Measurements from ENCODE around the gene TIGAR. TPM values are rescaled to one million over a fixed set of nuclear protein-coding genes. Genes with fewer than 3 reads are reported as not detected.

The TIGAR gene
- total RNA-seq, 1 experiment from 2014 or later = 27.5 TPM

DNA sequence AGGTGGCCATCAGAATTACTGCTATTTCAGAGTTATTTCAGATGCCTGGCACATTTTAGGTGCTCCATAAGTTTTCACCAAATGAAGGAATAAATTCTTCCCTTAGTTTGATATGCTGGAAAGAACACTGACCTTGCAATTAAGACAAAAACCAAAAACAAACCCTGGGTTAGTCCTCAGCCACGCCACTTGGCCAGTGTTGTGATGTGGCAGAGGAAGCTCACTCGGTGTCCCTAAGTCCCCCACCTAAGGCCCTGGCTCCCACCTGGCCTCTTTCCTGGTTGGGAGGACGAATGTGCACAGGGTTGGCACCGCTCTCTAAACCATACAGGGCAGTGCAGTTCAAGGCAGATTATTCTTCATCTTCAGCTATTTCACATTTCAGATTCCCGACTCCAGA is 72.2 kb downstream of the TIGAR start:
- H3K23ac ChIP-seq (ENCODE audit: insufficient read length, low read depth, low read length) = no peak overlapping the region
- H3K79me2 ChIP-seq (ENCODE audit: insufficient read depth, low read length) = no peaks in the 10 kb centered on the region
- H3K27me3 Mint-ChIP-seq (ENCODE audit: low read depth) = peaks cover 11% of the 10 kb centered on the region
- H3K79me1 ChIP-seq (ENCODE audit: insufficient read depth, low read depth, low read length, poor library complexity, severe bottlenecking) = no peaks in the 10 kb centered on the region
- no peak overlapping the region for H3K18ac ChIP-seq (ENCODE audit: insufficient read length, low read depth, low read length)
- H3K36me3 Mint-ChIP-seq (ENCODE audit: insufficient read depth in 1 of 3, low read depth in 3 of 3) = peaks cover 0 to 2% (median 0%) of the 10 kb centered on the region in 3 experiments; a peak in 1 of 7 replicates
- DNase-seq = no peak
- no peak overlapping the region for H2BK120ac ChIP-seq (ENCODE audit: low read depth, low read length, poor library complexity, severe bottlenecking)
- H3K27ac ChIP-seq (ENCODE audit: insufficient read length, low read depth, low read length) = no peak overlapping the region
- no peak overlapping the region for H3K56ac ChIP-seq (ENCODE audit: insufficient read length, low read depth, low read length)
- H4K91ac ChIP-seq (ENCODE audit: insufficient read length, low read depth, low read length) = no peak overlapping the region
- no peak overlapping the region; the same call in 1 of the 2 replicates for H3K14ac ChIP-seq (ENCODE audit: insufficient read depth, low read length)
- H3K23me2 ChIP-seq (ENCODE audit: insufficient read length, low read depth, low read length, poor library complexity, severe bottlenecking) = no peaks in the 10 kb centered on the region
- H3K4me3 Mint-ChIP-seq = no peak overlapping the region
- H3K4me1 Mint-ChIP-seq = no peaks in the 10 kb centered on the region
- H3K27ac Mint-ChIP-seq = no peak overlapping the region
- H2BK20ac ChIP-seq (ENCODE audit: low read depth, low read length, poor library complexity, severe bottlenecking) = no peak overlapping the region
- H3T11ph ChIP-seq (ENCODE audit: low read length) = no peak overlapping the region
- H3K4me1 ChIP-seq (ENCODE audit: insufficient read depth, low read length) = no peaks in the 10 kb centered on the region
- H2BK15ac ChIP-seq (ENCODE audit: low read depth, low read length) = no peak overlapping the region
- TF ChIP-seq, protein P1, sequence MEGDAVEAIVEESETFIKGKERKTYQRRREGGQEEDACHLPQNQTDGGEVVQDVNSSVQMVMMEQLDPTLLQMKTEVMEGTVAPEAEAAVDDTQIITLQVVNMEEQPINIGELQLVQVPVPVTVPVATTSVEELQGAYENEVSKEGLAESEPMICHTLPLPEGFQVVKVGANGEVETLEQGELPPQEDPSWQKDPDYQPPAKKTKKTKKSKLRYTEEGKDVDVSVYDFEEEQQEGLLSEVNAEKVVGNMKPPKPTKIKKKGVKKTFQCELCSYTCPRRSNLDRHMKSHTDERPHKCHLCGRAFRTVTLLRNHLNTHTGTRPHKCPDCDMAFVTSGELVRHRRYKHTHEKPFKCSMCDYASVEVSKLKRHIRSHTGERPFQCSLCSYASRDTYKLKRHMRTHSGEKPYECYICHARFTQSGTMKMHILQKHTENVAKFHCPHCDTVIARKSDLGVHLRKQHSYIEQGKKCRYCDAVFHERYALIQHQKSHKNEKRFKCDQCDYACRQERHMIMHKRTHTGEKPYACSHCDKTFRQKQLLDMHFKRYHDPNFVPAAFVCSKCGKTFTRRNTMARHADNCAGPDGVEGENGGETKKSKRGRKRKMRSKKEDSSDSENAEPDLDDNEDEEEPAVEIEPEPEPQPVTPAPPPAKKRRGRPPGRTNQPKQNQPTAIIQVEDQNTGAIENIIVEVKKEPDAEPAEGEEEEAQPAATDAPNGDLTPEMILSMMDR (conservative IDR thresholded peaks at IDR 0.05) = no peak
- no peaks in the 10 kb centered on the region for H4K20me1 ChIP-seq (ENCODE audit: control insufficient read depth, insufficient read depth, insufficient read length)
- no peak overlapping the region for H3K4ac ChIP-seq (ENCODE audit: low read depth, low read length)
- no peak overlapping the region for H2BK12ac ChIP-seq (ENCODE audit: insufficient read length, low read depth, low read length)
- WGBS (ENCODE audit: extremely low coverage, insufficient read length, low lambda C conversion rate) = no CpG with 5 or more reads among the region's 5 CpGs
- no peak overlapping the region for H4K5ac ChIP-seq (ENCODE audit: insufficient read length, low read depth, low read length)
- no peaks in the 10 kb centered on the region for H3K9me3 ChIP-seq (ENCODE audit: control insufficient read depth, low read depth, low read length)
- H2BK5ac ChIP-seq (ENCODE audit: insufficient read length, low read length) = no peak overlapping the region
- H3K27me3 ChIP-seq (ENCODE audit: insufficient read depth, low read length) = no peaks in the 10 kb centered on the region
- no peak overlapping the region for H2AFZ ChIP-seq (ENCODE audit: low read length)
- H4K8ac ChIP-seq (replicated peaks; ENCODE audit: insufficient read length, low read depth, low read length) = no peak overlapping the region
- no peak overlapping the region for H2AK5ac ChIP-seq (ENCODE audit: insufficient read length, low read length)
- H3K4me2 ChIP-seq (ENCODE audit: insufficient read depth, insufficient read length, low read length) = no peak overlapping the region
- H3K9me3 Mint-ChIP-seq = no peaks in the 10 kb centered on the region
- no peak overlapping the region for H3K9ac ChIP-seq (ENCODE audit: extremely low read depth, insufficient read length, low read length)
